Measurements from ENCODE around the gene KRTAP10-12. TPM values are rescaled to one million over a fixed set of nuclear protein-coding genes. Genes with fewer than 3 reads are reported as not detected.
"Not testable (repeated sequence)": the region's sequence is repeated elsewhere in the genome, so short reads cannot be mapped to it uniquely, and the experiment has no call there.

KRTAP10-12 gene
- total RNA-seq, 1 experiment from 2014 or later, result not detected

- TF ChIP-seq EZH2 (IDR thresholded peaks at IDR 0.05; ENCODE audit: borderline replicate concordance, low read depth, low read length, poor library complexity, severe bottlenecking) (no peak), CTCF (conservative IDR thresholded peaks at IDR 0.05; ENCODE audit: low read depth, low read length) (no peak)
- BruUV-seq (replicated peaks), result no TSS peak
- peak overlapping the region; percentile 15 for H3K27ac ChIP-seq (ENCODE audit: low read depth, low read length, poor library complexity, severe bottlenecking)
- H3K27me3 ChIP-seq (replicated peaks; ENCODE audit: insufficient read depth, low read depth, low read length, poor library complexity), result no peaks in the 10 kb centered on the region
- POLR2A ChIA-PET (ENCODE audit: low non-redundant PET), result no interaction called here
- peaks cover under 1% of the 10 kb centered on the region for H3K9me3 ChIP-seq (ENCODE audit: low read depth, low read length, poor library complexity, severe bottlenecking)
- intact Hi-C loops (cut with micrococcal nuclease; ENCODE audit: unreplicated experiment), result no loop called here
- DNase-seq (ENCODE audit: low spot score), result no peak
- H3K4me3 ChIP-seq (ENCODE audit: low read depth, low read length, poor library complexity, severe bottlenecking), result no peak overlapping the region
- CTCF ChIA-PET, result no interaction called here
- H3K4me1 ChIP-seq (ENCODE audit: insufficient read depth, low read length, poor library complexity, severe bottlenecking), result peaks cover 4% of the 10 kb centered on the region
- H3K36me3 ChIP-seq (ENCODE audit: insufficient read depth, low read length, poor library complexity, severe bottlenecking), result no peaks in the 10 kb centered on the region
Observed at GRCh38 chr21:44686843-44687561, 10.0 kb upstream of the KRTAP10-12 start.

GRCh38 chr21:44687671-44688070, 9.3 kb upstream of the KRTAP10-12 start:
- no TSS peak for BruUV-seq (replicated peaks)

GRCh38 chr21:44689740-44690139, 7.2 kb upstream of the KRTAP10-12 start:
- H3K27me3 ChIP-seq (replicated peaks; ENCODE audit: insufficient read depth, low read depth, low read length, poor library complexity); CTCF ChIA-PET; BruUV-seq (replicated peaks): not testable (repeated sequence)

More at GRCh38 chr21:44687671-44688070, 9.3 kb upstream of the KRTAP10-12 start:
- no peak for TF ChIP-seq EZH2 (IDR thresholded peaks at IDR 0.05; ENCODE audit: borderline replicate concordance, low read depth, low read length, poor library complexity, severe bottlenecking)
- TF ChIP-seq CTCF (conservative IDR thresholded peaks at IDR 0.05; ENCODE audit: low read depth, low read length), result no peak
- ChIA-PET CTCF (no interaction called here), POLR2A (ENCODE audit: low non-redundant PET) (no interaction called here)
- DNase-seq (ENCODE audit: low spot score), result no peak
- Histone ChIP-seq H3K27ac (ENCODE audit: low read depth, low read length, poor library complexity, severe bottlenecking) (no peak overlapping the region), H3K4me1 (ENCODE audit: insufficient read depth, low read length, poor library complexity, severe bottlenecking) (peaks cover 4% of the 10 kb centered on the region), H3K9me3 (ENCODE audit: low read depth, low read length, poor library complexity, severe bottlenecking) (peaks cover 7% of the 10 kb centered on the region), H3K27me3 (replicated peaks; ENCODE audit: insufficient read depth, low read depth, low read length, poor library complexity) (no peaks in the 10 kb centered on the region), H3K36me3 (ENCODE audit: insufficient read depth, low read length, poor library complexity, severe bottlenecking) (no peaks in the 10 kb centered on the region), H3K4me3 (ENCODE audit: low read depth, low read length, poor library complexity, severe bottlenecking) (no peak overlapping the region)
- intact Hi-C loops (cut with micrococcal nuclease; ENCODE audit: unreplicated experiment), result no loop called here

GRCh38 chr21:44691686-44692085, 5.3 kb upstream of the KRTAP10-12 start:
- intact Hi-C loops (cut with micrococcal nuclease; ENCODE audit: unreplicated experiment), result no loop called here
- Histone ChIP-seq H3K27ac (ENCODE audit: low read depth, low read length, poor library complexity, severe bottlenecking) (no peak overlapping the region), H3K36me3 (ENCODE audit: insufficient read depth, low read length, poor library complexity, severe bottlenecking) (no peaks in the 10 kb centered on the region), H3K27me3 (replicated peaks; ENCODE audit: insufficient read depth, low read depth, low read length, poor library complexity) (no peaks in the 10 kb centered on the region), H3K9me3 (ENCODE audit: low read depth, low read length, poor library complexity, severe bottlenecking) (peaks cover 23% of the 10 kb centered on the region), H3K4me3 (ENCODE audit: low read depth, low read length, poor library complexity, severe bottlenecking) (no peak overlapping the region), H3K4me1 (ENCODE audit: insufficient read depth, low read length, poor library complexity, severe bottlenecking) (peaks cover 4% of the 10 kb centered on the region)
- POLR2A ChIA-PET (ENCODE audit: low non-redundant PET), result no interaction called here
- no peak for DNase-seq (ENCODE audit: low spot score)
- CTCF ChIA-PET, result no interaction called here
- TF ChIP-seq EZH2 (IDR thresholded peaks at IDR 0.05; ENCODE audit: borderline replicate concordance, low read depth, low read length, poor library complexity, severe bottlenecking), result no peak
- no peak for TF ChIP-seq CTCF (conservative IDR thresholded peaks at IDR 0.05; ENCODE audit: low read depth, low read length)
- no TSS peak for BruUV-seq (replicated peaks)

More at GRCh38 chr21:44689740-44690139, 7.2 kb upstream of the KRTAP10-12 start:
- H3K4me1 ChIP-seq (ENCODE audit: insufficient read depth, low read length, poor library complexity, severe bottlenecking); intact Hi-C loops (cut with micrococcal nuclease; ENCODE audit: unreplicated experiment); H3K4me3 ChIP-seq (ENCODE audit: low read depth, low read length, poor library complexity, severe bottlenecking); DNase-seq (ENCODE audit: low spot score); H3K27ac ChIP-seq (ENCODE audit: low read depth, low read length, poor library complexity, severe bottlenecking); H3K36me3 ChIP-seq (ENCODE audit: insufficient read depth, low read length, poor library complexity, severe bottlenecking); POLR2A ChIA-PET (ENCODE audit: low non-redundant PET): not testable (repeated sequence)
- peaks cover 23% of the 10 kb centered on the region for H3K9me3 ChIP-seq (ENCODE audit: low read depth, low read length, poor library complexity, severe bottlenecking)
